HG03469 (cell line): ENCODE results near the gene ZNF277.

ENCODE experiments used
- ATAC-seq: cut with Tn5 transposase; IDR thresholded peaks from one replicate; pipeline ENCODE4 v1.9.1; 2021; ENCODE audit warnings: mild to moderate bottlenecking, moderate library complexity, moderate number of reproducible peaks; ENCODE audit not compliant: unreplicated experiment

Gene ZNF277, protein sequence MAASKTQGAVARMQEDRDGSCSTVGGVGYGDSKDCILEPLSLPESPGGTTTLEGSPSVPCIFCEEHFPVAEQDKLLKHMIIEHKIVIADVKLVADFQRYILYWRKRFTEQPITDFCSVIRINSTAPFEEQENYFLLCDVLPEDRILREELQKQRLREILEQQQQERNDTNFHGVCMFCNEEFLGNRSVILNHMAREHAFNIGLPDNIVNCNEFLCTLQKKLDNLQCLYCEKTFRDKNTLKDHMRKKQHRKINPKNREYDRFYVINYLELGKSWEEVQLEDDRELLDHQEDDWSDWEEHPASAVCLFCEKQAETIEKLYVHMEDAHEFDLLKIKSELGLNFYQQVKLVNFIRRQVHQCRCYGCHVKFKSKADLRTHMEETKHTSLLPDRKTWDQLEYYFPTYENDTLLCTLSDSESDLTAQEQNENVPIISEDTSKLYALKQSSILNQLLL

DNA sequence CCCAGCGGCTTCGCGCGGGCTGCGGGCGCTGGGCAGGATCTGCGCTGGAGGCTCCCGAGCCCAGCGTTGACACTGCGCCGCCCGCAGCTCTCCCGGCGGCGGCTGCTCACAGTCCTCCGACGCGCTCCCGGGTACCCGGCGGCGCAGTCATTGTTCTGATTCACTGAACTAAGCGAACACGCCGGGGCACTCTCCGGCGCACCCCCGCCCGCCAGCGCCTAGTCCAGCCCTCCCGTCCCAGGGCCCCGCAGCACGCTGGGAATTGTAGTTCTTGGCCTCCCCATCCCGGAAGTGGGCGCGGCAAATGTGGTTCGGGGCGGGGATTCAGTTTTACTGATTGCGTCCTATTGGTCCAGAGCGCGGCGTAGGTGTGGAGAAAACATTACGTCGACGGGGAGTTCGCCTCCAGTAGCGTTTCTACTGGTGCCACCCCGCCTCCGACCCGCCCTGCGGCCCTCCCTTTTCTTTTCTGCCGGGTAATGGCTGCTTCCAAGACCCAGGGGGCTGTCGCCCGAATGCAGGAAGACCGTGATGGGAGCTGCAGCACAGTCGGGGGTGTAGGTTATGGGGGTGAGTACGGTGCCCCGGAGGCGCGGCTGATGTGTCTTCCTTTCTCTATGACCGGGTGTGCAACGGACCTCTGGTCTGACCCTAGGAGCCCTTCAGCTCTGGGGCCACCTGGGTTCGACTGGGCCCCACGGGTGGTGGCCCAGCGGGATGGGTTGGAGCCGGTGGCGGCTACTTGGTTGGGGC lies at the start of gene ZNF277, which contains the start of gene DOCK4:
Gene ZNF277 (plus strand): TSS at position 458 of the 753 bp plus-strand sequence. CDS start 22 bp downstream, at position 480.
Gene DOCK4 (minus strand): TSS at position 162 of the 753 bp plus-strand sequence. CDS start 261 bp downstream, outside the sequence.
- ATAC-seq: peak; percentile 86

DNA sequence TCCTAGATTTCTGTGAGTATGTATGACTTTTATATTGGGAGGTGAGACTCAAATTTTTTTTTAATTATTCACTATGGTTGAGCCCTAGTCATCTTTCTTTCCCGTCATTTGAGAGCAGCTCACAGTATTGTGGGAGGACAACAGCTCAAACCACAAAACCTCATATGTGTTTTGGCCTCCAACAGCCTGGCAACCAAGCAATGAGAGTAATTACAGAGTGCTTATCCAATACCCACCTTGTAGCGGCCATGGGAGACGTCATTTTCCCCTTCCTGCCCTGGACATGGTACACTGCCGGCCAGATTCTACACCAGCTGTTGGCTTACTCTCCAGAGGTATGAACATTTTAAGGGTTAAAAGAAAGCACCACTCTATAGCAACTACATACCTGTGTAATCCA lies 49.4 kb upstream of the ZNF277 start:
- ATAC-seq: no peak

DNA sequence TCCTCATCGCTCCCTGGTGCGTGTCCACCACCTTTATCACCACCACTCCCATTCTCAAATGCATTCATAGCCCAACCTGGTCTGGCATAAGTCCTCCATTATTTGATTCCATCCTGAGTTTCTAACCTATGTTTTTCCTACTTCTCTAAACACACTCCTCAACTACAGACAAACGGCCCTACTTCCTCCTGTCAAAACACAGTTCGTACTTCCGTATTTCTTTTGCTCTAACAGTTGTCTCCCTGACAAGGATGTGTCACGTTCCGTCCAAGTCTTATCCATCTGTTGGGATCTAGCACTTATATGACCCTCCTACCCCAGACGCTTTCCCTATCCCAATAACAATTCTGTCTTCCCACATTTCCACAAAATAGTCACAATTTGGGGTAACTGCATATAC lies 47.1 kb upstream of the ZNF277 start:
- no peak for ATAC-seq

DNA sequence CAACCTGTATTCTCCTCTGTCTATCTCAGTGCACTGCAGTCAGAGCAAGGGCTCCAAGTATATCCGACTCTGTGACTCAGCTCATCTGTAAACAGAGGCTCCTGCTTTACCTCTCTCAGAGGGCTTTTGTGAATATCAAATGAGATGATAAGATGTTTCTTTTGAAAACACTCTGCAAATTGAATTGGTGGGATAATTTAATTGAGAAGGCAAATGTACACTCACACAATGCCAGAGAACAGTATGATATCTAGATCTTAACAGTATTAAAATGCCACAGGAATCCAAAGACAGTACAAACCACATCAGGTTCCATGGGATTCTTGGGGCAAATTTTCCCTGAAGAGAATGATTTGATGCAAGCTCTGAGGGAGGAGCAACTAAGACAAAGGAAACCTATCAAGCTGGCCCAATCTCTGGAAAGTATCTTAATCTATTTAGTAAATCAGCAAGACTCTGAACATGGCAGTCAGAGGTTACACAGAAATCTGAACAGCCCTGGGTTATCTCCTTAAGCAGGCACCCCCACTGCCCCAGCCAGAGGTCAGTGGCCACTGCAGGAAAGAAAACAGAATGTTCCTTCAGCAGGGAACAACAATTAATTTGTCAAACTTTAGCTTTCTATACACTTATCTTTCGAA lies 46.2 kb upstream of the ZNF277 start:
- ATAC-seq: no peak

DNA sequence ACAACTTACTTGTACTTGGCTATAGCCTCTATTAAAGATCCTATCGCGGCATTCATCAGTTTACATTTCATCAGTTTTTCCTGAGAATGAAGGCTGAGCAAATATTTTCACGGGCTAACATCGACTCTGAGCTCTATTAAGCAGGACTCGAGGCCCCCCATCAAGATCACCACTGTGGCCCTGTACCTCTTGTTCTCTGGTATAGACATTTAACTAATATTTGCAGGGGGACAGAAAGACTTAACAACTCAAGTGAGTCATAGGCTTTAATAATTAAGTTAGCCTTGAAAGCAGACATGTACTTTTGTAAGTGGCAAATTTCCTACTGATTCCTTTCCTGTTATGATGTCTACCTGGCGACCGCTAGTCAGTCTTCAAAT lies 45.7 kb upstream of the ZNF277 start:
- ATAC-seq: no peak

DNA sequence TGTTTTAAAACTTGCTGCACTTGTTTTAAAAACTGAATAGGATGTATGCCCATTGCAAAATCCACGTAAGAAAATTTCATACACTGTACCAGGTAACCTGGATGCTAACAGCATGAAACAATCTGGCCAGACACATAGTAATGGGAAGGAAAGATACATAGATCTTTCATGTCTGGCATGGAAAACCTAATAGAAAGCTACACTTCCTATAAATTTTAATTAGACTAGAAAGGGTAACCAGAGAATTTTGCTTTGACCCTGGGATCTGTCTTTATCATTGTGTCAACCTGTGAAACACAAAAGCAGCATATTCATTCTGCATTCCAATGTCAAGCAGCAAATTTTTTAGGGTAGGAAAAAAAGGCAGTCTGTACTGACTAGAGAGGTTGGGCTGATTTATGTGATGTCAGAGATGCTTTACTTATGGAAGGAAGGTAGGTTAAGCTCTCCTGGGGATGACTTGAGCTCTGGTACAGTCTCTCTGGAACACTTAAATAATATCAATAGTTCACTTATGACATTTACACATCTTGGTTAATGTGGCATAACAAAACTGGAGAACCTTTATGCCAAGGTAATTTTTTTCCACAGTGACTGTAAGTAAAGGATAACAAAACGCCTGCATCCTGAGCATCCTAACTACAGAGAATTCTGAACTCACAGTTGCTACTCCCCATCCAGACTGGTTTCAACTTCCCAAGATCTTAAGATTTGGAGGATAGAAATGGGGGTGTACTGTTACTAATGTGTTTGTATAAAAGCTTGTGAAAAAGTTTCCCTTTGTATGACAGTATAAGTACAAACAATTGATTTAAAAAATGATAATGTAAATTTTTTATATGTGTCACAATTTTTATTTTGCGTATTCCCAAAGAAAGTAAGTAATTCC lies 45.0 kb upstream of the ZNF277 start:
- ATAC-seq: no peak

DNA sequence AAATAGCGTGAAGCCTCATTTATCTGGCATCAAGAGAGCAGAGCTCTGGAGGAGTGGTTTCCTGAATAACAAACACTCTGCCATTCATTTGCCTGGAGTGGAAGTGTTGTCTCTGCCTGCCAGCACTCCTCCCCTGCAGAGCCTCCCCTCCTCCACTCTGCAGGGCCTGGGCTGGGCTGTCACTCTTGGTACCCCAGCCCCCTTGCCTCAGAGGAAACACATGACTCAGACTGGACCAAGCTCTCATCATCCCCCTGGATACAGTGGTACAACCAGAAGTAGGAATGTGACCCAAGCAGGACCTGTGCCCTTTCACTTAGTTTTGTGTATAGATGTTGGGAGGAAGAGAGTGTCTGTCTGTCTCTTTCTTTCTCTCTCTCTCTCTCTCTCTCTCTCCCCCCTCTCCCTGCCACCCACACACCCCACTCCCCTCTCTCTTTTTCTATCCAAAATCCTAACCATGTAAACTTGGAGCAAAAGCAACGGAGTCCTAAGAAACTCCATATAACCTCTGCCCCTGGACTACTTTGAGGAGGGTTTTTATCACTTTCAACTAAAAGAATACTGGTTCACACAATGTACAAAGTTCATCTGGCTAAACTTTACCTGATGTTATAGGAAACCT lies 44.2 kb upstream of the ZNF277 start:
- ATAC-seq: no peak

DNA sequence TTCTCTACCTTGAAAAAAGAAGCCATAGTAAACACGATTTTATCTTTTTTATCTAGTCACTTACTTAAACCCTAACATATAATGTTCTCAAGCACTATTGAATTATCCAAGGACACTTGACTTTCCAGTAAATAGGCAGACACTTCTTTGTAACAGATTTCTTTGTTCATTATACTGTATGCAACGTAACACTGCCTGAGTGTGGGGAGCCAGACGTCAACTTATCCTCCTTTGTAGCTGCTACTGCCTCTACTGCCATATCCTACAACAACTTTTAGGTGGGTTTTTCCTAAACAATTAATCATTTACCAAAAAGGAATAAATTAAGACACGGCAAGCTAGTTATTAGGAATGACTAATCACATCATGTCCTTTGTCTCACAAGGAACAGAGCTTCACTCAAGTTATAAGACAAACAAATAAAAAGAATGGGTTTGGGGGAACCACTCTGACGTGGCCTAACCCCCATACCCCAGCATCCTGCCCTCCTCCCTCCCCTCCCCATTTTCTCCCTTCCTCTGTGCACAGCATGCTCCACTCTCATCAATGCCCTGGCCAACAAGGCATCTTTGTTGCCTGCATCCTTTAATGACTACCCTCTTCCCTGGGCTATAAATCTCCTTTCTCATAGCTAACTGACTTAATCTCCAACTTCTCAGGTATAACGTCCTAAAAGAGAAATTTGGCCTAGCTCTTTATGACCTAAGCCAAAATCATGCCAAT lies 43.5 kb upstream of the ZNF277 start:
- no peak for ATAC-seq

DNA sequence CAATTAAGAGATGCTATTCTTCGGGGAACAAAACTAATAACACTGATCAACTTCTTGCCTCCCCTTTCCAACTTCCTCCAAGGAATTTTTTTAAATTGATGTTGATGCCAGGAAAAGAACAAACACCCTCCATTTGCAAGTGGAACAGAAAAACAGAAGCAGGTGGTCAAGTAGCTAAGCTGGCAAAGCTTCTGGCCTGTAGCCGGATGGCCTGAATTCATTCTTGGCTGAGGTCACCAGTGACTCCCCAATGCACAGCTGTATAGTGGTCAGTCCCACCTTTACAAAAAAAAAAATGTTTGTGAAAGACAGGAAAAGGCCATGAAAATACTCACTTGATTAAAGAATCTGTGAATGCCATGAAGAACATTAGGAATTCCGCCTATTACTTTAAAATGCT lies 39.3 kb upstream of the ZNF277 start:
- no peak for ATAC-seq

DNA sequence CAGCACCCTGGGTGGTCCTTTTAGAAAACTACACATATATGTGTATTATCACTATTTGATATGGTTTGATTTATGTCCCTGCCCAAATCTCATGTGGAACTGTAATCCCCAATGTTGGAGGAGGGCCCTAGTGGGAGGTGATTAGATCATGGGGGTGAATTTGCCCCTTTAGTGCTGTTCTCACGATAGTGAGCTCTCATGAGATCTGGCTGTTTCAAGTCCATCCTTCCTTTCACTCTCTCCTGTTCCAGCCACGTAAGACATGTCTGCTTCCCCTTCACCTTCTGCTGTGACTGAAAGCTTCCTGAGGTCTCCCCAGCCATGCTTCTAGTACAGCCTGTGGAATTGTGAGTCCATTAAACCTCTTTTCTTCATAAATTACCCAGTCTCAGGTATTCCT lies 37.6 kb upstream of the ZNF277 start:
- no peak for ATAC-seq

DNA sequence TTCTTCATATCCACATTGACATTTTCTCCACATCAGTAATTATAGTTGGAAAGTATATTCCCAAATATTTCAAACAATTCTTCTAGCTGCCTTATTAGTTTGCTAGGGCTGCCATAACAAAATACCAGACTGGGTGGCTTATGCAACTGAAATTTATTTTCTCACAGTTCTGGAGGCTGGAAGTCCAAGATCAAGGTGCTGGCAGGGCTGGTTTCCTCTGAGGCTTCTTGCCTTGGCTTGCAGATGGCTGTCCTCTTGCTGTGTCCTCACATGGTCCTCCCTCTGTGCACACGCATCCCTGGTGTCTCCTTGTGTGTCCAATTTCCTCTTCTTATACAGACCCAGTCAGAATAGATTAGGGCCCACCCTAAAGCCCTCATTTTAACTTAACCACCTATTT lies 34.8 kb upstream of the ZNF277 start:
- no peak for ATAC-seq

DNA sequence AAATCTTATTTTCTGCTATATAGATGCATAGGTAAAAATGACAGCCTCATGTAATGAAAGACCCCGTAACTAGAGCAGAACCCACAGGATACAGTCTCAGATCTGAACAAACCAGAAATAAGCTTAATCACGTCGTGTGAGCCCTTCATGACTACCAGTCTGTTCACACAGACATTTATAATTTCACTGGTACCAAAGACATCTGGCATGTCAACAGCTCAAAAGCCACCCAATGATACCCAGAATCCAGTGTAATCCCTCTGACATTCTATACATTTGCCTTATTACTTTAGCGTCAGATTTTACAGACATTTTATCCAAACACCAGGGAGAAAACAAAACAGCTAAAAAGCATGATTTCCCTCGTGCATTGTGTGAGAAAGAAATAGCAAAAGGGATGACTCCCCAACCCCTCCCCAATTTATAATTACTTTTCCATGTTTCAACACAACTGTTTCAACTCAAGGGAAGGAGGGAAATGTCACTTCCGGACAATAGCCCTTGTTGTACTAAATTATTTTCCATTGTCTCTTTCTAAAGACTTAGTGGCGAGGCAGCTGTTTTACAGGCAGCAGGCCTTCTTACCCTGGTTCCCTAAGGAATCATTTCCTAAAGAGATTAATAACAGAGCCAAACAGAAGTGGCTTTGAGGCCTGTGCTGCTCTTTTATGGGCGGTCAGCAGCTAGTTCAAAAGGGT lies 33.5 kb upstream of the ZNF277 start:
- ATAC-seq: no peak

DNA sequence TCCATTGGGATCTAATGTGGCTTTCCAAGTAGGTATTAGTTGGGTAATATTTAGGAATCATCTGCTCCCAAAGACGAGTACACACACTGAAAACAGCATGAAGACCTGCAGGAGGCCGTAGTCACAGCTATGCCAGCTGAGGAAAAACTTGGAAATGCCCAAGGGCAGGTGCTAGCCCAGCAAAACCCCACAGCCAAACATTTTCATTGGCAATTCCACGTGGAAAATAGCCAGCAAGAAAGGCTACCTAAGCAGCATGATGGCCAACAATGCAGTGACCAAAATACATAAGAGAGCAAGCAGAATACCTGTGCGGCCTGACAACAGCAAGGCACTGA lies 33.0 kb upstream of the ZNF277 start:
- ATAC-seq: no peak

DNA sequence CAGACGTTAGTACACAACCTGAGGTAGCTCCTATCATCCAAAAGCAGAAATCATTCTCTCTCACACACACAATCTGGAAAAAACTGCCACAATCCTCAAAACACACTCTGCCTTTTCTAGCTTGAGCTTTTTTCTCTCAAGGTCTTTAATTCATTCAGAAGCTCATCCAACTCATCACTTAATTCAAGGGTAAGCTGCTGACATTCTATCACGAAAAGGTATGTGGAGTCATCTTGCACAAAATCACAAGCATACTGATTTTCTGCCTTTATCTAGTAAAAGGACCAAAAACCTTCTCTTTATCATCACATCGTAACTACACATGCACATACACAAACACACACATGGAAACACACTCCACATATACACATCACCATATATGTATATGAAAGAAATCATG lies 32.3 kb upstream of the ZNF277 start:
- no peak for ATAC-seq

DNA sequence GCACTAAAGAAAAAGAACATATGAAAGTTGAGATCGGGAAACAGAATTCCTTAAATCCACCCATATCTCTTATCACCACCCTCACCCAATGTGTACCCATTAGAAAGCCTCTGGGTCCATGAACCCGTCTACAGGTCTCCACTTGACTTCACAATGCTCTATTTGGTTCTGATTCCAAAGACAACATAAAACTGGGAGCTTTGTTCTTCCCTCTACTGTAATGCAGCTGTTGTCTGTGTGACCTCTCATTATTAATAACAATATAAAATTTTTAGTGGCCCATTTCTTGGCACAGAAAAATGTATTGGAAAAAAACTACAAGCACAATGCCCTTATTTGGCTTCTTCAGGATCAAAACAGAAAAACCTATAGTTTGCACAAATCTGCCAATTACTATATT lies 30.3 kb upstream of the ZNF277 start:
- no peak for ATAC-seq

DNA sequence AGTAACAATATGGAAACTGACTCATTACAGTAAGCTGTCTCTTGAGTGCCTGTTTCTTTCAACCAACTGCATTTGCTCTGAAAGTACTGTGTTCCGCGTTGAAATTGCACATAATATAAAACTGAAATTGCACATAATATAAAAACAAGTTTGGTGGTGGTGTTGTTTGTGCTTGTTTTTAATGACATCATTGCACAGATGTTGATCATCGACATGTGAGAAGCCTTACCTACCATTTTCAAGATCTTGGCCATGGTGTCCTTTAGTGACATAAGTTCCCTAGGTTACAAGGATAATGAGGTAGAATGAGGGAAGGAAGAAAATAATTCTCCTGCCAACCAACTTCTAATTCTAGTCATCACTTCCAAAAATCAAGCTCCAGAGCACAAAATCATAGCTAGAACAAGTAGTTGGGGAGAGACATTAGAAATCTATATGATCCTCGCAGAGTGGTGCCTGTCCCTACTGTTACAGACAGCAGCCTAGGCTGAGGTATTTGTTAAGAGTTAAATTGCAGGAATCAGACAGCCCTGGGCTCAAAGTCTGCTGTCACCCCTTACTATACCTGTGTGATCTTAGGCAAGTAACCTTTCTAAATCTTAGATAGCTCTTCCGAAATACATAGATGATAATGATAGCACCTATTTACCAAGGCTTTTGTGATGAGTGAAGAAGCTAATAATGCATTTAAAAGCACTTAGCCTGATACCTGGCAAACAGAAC lies 29.6 kb upstream of the ZNF277 start:
- no peak for ATAC-seq

DNA sequence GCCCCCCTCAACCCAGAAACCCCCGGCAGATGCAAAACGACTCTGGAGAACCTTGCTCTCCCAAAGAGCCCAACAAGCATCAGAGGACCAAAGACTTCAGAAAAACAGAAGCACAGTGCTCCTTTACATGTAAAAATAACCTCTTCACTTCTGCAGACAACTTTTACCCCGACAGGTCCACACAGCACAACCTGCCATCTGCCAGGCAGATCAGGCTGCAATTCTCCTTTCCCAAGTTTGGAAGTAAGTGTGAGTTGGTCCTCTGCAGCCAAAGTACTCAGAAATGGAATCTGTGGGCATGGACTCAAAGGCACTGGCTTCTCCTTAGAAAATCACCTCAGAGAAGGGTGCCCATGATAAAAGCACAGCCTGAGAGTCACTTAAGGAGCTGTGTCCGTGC lies 26.3 kb upstream of the ZNF277 start:
- ATAC-seq: no peak

DNA sequence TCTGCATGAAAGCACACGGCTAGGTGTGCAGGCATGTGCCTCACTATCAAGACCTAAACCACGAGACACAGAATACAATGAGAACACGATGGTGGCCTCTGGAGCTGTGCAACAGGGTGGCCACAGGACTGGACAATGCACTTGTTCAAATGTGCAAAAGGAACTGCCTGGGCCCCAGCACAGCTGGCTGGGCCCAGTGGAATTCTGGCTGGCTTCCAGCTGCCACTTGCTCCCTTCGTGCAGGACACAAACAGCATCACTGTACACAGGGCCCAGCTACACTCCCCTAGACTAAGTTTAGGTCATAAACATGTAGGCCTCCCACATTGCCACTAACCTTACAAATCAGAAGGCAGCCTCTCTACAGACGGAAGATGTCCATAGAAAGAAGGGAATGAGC lies 23.7 kb upstream of the ZNF277 start:
- ATAC-seq: no peak
